Stimulated activated CD4-positive, alpha-beta T cell treated with anti-CD3 and anti-CD28 coated beads, TNF-alpha, amount 100 ng/mL, for 48 hours (primary cell): Measurements from ENCODE around the gene ZEB2.

Experiments used
- DNase-seq, 3 donors: peaks; one replicate each; pipeline ENCODE4 v3.0.0-alpha.2; 2020; ENCODE audit warnings: low read depth in 3 of 3

The ZEB2 gene

DNA sequence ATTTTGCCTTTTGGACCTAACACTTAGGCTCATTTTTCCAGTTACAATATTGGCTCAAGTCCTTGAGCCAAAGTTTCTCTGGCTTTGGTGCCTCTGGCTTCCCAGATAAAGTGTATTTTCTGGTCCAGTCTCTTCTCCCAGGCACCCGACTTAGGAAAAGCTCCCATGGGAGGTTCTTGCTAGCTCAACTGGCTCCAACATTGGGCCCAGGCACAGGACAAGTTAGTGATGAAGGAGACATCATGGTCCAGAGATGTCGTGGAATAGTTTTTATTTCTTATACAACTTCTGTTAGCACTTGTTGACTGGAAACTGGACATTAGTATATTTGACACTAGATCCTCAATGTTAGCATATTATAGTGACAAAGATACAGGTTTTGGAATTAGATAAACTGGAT is 8.2 kb upstream of the ZEB2 start:
- DNase-seq: no peak

DNA sequence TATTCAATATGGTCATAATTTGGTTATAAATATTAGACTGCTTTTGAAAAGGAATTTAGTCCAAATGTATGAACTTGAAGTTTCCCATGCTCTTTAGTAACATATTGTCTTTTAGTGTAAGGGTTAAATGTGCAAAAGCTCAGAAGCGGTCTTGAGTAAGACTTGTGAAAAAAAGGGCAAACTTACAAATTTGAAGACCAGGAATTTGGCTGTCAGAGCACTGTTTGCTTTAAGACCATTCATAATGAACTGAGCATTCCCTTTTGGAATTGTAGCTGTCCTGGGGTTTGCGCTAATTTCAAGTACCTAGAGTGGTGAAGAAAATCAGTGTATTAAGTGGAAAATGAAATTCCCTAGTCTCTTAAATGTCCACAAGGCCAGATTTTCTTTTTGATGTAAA is 6.9 kb upstream of the ZEB2 start:
- no peak for DNase-seq

DNA sequence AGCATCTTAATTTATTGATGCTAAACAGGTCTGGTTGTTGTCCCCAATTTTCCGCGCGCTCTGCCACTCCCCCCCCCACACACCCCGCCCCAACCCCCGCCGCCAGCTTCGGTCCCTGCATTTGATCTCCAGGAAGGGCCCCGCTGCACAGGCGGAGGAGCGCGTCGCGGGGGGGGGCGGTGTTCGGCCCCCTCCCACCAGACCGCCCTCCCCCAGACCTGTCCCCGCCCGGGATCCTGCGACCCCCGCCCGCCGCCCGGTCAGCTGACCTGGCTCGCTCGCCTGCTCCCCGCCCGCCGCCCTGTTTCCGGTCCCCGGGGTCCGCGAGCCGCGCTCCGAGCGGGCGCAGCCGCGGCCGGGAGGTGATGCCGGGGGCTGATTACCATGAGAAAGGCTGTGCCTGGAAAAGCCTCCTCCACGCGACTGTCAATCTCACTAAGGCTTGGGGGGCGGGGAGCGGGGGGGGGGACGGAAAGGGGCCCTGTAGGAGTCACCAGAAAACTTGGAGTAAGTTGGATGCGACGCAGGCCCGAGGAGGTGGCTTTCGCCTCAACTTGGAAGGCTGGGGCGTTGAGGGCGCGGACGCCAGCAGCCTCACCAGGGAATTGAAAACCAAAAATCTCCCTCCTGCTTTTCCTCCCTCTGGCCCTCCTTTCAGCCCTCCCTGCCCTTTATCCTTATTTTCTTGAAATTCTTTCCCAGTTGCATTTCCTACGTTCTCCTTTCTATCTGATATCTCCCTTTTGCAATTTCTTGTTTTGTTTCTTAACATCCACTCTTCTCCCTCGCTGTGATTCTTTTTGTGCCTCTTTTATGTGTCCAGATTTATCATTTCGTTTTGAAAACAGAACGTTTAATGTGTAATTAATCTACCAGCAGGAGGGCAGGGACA is 4.4 kb upstream of the ZEB2 start:
- DNase-seq: no peak

DNA sequence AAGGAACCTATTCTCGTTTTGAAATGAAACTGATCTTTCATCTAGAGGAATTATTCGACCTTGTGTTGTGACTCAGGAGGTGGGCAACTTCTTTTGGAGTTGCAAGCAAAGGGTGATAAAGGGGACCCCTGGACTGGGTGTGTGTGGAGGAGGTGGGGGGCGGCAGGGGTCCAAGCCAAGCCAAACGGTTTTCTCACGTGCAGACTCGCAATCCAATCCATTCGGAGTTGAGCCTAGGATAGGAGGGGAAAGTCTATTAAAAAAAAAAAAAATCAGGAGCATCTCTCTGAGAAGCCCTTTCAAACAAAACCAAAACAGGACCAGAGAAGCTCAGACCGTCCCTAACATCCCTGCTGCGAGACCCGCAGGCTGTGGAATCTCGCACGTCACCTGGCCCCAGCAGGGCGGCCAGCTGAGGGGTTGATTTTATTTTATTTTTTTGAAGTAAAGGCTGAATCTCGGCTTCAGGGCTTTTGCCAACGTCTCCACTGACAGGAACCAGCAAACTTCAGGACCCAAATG is 3.7 kb upstream of the ZEB2 start:
- no peak for DNase-seq

DNA sequence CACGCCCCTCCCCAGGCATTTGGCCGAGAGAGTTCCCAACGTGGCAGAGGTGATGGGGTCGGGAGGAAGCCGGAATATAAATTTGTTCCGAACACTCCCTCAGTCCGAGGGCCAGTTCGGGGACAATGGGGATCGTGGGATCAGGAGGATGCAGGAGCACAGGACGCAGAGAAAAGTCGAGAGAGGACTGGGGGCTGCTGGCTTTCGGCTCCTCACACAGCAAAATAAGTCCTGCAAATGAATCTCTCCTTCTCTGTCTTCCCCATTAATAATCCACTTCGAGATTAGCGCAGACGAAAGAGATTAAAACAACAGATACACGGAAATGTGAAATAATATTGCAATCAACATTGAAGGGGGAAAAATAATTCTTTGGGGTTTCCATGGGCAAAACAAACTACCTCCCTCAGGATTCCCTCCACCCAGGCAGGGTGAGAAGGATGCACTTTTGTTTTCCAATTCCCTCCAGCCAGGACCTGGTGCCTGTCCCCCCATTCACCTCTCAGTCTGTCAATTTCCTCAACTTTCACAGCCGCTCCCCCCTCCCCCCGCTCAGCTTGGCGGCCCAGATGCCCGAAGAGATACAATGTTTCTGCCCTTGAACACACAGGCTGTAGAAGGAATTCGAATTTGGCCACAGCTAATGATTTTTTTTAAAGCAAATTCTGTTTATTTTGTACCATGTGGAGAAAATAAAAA is 3.1 kb upstream of the ZEB2 start:
- DNase-seq: no peak

DNA sequence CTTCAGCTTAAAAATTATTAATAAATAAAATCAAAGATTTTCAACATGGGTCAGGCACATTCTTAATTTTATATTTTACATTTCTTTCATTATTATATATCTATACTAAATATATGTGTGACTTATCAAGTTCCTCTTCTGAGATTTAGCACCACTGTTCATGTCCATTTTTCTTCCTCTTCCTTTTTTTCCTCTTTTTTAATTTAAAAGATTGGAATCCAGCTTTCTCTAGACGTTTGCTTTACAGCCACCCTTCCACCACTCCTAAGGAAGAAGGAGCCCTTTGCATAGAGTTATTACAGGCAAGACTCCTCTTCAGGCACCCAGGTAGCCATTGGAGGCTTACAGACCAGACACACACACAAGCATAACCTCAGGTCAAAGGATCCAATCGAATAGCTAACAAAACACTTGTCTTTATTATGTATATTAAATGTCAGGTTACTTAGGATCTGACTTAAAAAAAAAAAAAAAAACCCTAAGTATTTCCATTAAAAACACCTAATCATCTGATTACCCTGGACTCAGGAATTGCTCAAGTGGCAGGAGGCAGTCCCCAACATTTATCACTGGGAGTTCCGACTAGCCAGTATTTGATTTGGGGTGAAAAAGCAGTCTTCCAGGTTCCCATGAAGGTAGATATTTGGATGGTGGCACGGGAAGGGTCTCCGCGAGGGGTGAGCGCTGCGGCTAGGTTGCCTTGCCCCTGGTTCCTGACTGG is 2.4 kb upstream of the ZEB2 start:
- DNase-seq: no peak

DNA sequence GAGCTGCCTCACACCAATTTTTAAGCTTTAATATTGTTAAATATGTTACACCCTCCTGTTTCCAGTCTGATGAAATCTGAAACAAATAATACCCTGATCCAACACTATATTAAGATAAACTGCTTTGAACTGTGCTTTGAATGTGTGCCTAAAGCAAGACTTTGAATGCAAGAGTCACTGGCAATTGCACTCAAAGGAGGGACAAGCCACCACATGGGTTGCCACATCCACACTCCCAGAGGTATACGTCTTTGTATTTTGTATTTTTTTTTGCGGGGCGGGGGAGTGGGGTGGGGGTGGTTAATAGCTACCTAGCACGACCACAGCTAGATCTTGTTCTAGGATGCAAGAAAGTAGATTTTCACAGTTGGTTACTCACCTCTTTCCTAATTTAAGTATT is 1.8 kb upstream of the ZEB2 start:
- no peak for DNase-seq

DNA sequence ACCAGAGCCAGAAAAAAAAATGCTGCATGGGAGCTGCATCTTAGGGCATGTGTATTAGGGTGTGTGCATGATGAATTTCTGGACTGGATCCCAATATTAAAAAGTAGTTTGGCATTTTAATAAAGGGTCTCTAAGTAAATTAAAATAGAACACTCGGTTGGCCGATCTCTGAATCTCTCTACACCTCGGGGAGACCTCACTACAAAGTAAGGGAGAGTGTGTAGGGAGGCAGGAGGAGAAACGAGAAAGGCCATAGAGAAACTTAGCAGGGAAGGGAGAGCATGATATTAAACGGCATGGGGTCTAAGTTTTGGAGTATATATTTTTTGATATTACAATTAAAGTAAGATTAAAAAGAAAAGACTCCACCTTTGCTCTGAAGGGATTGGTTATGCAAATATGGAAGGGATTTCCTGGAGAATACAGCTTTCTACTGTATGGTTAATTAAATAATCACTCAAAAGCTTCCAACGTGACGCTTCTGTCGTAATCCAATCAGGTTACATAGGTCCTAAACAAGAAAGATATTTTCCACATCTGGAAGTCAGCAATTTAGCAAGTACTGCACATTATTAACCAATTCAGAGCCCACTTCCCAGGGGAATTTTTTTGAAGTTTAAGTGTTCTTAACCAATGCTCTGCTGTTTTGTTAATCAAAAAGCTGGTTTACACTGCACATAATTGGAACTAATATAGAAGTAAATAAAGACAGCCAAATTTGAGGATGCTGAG is 1.0 kb upstream of the ZEB2 start:
- no peak for DNase-seq

DNA sequence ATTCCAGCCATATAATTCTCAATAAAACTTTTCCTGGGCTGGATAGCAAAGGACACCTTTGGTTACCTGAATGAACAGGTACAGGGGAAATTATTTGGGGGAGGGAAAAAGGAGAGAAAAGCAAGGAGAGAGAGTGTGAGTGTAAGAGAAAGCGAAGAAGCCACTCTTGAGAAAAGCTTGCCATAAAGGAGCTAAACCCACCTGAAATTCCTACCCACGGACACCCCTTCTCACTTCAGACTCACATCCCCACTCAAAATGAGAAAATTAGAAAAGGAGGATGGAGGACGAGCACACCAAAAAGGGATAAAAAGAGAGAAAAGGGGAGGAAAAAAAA is 354 bp downstream of the ZEB2 start:
- DNase-seq: no peak

DNA sequence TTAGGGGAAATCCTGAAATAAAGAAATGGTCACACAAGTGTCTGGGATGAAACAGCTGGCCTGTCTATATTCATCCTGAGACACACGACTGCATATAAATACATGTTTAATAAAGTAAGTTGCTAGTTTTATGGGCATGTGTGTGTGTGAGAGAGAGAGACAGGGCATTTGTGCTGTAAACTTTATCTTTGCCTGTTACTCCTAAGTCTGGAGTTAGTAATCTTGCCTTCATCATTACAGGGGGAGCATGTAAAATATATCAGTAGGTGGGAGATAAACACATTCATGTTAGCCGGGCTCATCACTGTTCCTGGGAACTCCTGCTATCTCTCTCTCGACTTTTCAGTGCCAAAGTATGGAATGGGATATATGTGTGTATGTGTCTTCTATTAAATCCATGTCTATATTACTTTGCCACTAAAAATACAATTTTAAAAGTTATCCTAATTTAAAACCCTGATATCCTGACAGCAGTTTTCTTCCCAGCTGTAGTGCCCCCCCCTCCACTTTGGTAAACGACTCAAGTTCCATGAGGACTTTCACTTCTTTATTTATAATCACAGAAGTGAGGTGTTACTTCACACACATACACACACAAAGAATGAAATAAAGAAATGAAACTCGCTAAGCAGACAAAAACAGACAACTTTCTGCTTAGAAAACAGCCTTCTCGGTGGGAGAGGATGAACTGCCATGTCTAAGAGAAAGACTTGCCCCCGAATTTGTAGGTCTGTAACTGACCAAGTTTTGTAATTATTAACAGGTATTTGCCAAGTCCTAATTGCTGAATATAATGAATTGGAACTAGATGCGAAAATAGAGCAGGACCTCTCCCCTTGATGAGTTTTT is 947 bp downstream of the ZEB2 start:
- no peak for DNase-seq

DNA sequence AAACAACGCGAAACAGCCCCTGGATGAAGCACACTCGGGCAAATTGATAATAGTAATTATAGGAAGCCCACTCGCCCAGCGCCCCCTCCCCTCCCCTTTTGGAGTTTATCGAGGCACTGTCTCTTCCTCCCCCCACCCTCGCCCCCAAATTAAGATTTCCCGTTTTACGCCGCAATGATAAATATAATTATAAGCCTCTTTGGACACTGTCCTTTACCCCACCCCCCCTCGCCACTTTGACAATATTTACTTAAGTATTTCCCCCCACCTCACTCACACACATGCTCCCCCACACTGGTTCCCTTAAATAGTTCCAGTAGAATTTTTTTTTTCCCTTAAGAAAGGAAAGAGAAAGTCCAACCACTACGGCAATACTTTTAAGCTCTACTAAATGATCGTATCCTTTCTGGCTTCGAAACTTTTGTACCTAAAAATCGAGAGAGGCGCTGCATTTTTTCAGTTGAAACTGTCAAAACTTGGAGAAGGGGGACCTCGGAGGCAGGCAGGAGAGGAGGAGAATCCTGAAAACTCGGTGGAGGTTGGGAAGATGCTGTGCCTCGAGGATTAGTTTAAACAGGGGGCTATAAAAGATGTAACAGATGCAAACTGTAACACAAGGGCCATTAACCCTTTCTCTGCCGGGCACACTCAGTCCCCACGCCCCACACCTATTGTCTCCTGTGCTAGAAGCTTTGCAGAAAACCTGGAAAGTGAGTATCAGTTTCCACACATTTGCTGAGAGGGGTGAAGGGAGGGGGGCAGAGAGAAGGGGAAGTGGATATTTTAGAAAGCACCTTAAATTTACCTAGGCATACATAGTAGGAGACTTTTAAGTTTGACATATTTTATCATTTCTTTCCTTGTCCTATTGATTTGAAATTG is 1.8 kb downstream of the ZEB2 start:
- DNase-seq: no peak

DNA sequence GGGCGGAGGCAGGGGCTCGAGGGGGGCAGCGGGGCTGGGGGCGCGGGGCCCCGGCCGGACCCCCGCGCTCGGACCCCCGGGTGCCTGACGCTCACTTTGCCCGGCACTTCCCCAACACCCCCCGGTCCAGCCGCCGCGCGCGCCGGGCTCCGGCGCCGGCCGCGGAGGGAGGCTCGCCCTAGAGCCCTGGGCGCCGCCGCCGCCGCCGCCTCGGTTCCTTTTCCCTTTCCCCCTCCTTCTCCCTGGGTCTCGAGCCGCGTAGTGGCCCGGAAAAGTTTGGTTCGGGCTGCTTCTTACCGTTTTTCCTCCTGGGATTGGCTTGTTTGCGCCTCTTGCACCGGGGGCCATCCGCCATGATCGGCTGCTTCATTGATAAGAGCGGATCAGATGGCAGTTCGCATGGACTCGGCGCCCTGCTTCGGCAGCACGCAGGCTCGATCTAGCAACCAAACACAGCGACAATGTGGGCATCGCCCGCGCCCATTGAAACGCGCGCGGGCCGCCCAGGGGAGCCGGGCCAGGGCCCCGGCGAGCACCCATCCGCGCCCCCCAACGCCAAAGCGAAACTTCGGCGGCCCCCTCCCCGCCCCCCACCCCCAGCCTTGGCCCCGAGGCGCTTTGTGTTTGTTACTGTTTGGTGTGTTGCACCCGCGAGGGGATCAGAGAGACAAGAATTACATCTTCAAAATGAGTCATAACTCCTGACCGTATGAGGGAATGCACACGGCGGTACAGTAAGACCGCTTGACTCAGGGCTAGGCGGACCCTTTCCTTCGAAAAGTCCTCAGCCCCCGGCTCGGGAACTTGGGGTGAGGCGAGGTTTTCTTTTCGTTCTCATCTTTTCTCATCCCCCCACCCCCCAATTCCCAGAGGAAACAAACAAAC is 2.7 kb downstream of the ZEB2 start:
- no peak for DNase-seq

DNA sequence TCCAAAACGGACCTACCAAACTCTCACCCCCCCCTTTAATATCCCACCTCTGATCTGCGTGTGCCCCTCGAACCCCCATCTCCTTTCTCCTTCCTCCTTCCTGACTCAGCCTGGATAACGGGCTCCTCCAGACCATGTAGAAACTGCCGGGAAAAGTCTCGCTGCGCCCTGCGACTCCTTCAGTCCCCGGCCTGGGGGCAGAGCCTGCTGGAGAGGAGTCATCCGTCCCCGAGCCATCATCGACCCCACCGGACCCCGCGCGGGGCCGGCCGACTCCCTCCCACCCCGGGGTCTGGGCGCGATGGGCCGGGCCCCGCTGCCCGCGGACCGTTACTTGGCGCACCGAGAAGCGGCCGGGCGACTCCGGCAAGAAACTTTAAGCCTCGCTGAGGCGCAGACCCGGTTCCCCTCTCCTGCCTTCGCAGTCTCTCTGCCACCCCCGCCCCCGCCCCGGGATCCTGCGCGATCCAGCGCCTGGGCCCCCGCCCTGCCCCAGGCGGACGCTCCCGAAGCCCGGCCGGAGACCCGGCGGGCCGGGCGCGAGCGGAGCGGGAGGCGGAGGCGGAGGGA is 3.4 kb downstream of the ZEB2 start:
- DNase-seq: no peak

DNA sequence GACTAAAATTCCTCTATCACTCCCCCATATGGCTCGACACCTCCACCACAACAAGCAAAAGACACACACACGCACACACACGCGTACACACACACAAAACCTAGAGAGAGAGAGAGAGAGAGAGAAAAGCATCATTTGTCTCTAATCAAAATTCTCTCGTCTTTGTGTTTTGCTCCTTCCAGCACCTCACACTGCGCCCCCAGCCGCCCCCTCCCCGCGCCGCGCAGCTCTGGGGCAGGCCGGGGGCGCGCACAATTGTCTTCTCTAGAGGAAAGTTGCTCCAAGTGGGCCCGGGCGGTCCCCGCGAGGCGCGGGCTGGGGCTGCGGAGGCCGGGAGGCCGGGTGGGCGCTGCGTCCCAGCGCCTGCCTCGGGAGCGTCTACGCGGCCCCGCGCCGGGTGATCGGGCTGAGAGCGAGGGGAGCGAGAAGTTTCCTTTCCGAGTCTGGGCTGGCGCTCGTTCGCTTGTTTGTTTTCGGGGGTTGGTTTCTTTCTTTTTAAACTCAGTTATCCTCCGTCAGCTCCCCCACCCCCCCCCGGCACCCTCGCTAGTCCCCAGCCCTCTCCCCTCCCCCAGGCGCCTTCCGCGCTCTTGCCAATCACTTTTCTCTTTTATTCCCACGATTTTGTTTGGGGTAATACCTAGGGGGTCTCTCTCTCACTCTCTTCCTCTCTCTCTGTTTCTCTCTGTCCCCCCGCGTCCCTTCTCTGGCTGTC is 4.1 kb downstream of the ZEB2 start:
- DNase-seq: no peak

DNA sequence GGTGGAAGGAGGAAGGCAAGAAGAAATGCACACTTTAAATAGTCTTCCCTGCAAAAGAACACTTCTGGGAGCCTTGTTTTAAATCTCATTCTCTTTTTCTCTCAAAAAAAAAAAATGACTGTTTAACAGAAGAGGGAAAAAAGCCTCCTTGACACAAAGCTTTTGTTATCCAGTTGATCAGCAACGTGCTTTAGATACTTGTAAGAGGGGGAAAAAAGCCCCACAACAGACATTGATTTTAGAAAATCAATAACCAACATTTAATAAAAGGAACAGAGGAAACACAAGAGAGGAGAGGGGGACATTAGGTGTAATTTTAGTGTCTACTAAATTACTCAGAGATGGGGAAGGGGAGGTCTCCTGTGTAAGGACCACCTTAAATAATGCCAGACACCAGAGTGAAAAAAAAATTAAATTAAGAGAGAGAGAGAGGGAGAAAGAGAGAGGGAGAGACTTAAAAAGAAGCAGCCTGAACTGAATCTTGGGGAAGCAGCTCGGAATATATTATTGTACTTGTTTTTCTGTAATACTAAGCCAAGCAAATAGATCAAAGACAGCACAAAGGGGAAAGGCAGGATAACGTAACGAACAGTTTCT is 4.7 kb downstream of the ZEB2 start:
- DNase-seq: no peak

DNA sequence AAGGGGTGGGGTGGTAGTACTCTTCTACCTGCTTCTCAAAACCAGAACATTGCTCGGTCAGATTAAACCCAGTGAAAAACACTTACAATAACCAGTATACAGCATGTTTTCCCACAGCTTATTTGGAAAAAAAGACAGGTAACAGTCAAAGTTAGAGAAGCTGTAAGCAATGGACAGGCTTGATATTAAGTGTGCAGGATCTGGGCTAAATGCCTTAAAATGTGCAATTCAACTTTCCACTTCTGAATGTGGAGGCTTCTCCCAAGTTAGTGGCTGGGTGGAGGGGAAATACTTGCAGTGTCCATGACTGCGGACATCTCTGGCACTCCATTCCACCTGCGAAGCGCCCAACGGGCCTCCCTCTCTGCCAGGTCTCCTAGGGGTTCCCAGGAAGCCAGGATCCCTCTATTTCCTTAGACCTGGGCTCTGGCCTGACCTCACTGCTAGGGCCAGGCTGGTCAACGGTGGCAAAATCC is 5.3 kb downstream of the ZEB2 start:
- DNase-seq: no peak

DNA sequence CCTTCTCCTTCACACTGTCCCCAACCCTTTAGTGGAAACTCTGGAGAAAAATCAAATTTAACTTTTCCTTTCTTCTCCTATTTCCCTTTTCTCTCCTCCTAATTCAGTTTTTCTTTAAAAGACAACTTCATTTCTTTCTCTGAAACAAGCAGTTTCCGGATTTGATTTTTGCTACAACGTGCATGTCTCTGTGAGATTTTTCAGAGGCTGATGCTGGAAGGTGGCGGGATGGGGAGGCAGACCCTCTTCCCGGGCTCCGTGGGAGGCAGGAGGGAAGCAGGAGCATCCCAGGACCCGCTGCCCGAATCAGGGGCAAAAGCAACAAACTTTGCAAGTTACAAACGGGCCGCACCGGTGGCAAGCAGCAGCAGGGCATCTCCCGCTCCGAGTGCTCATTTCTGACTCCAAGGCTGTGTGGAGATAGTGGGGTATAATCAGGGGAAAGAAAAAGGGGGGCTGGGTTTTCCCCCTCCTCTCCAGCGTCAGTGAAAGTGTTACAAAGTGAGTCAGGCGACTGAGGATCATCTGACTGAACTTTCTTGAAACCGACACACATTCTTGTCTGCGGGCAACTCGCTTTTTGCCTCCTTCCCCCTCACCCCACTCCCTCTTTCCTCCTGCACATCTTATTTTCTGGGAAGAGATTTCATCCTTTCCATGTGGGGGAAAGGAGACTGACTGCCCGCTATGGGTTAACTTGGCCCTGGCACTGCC is 6.4 kb downstream of the ZEB2 start:
- DNase-seq: no peak
